ENCODE measurements around the gene PLEKHA5.

DNA sequence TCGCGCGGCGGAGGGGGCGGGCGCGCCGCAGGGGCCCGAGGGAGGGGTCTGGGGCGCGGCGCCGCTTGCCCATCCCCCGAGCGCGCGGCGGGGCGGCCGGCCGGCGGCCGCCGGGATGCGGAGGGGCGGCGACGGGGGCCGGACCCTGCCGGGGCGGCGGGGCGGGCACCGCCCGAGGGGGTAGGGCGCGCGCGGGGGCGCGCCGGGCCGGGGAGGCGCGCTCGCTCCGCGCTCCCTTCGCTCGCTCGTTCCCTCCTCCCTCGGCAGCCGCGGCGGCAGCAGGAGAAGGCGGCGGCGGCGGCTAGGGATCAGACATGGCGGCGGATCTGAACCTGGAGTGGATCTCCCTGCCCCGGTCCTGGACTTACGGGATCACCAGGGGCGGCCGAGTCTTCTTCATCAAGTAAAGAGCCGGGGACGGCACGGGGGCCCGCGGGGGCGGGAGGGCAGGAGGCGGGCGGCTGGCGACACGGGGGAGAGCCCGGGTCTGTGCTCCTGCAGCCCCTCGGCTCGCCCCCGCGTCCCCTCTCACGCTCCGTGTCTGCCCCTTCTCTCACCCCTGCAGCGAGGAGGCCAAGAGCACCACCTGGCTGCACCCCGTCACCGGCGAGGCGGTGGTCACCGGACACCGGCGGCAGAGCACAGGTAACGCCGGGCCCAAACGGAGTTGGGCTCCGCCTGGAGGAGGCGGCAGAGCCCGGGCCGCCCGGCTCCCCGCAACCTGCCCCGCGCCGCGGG, at the start of gene PLEKHA5:
- TF ChIP-seq, protein P1, sequence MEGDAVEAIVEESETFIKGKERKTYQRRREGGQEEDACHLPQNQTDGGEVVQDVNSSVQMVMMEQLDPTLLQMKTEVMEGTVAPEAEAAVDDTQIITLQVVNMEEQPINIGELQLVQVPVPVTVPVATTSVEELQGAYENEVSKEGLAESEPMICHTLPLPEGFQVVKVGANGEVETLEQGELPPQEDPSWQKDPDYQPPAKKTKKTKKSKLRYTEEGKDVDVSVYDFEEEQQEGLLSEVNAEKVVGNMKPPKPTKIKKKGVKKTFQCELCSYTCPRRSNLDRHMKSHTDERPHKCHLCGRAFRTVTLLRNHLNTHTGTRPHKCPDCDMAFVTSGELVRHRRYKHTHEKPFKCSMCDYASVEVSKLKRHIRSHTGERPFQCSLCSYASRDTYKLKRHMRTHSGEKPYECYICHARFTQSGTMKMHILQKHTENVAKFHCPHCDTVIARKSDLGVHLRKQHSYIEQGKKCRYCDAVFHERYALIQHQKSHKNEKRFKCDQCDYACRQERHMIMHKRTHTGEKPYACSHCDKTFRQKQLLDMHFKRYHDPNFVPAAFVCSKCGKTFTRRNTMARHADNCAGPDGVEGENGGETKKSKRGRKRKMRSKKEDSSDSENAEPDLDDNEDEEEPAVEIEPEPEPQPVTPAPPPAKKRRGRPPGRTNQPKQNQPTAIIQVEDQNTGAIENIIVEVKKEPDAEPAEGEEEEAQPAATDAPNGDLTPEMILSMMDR (IDR thresholded peaks at IDR 0.05), result no peak
- TF ChIP-seq POLR2A (IDR thresholded peaks at IDR 0.05), result no peak

Data from lower leg skin (tissue), 3 donors.